Stimulated activated CD8-positive, alpha-beta memory T cell treated with anti-CD3 and anti-CD28 coated beads, Interleukin-7, amount 100 ng/mL, for 48 hours (primary cell): ENCODE data around the gene DPEP1.

Source experiments
- DNase-seq, 2 donors: peaks; one replicate each; pipeline ENCODE4 v3.0.0-alpha.2; 2020; ENCODE audit warnings: low read depth in 1 of 2; ENCODE audit errors: extremely low read depth in 1 of 2

Gene DPEP1

DNA sequence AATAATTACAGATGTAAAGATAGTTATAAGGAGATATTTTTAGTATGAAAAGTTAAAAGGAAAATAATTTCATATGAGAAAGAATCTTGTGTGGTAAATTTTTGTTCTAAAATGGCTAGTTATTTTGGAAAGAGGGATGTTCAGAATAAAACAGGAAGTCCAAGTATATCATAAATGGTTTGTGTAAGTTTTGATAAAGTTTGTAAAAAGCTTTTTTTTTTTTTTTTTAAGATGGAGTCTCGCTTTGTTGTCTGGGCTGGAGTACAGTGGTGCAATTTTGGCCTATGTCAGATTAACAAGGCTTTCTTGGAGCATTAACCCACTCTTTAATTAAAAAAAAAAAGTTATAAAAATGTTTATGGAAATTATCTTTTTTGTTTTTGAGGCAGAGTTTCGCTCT lies 64.8 kb downstream of the DPEP1 start:
- no peak for DNase-seq

GRCh38 chr16:89685916-89686315 lies 72.5 kb downstream of the DPEP1 start:
- DNase-seq, result no peak

DNA sequence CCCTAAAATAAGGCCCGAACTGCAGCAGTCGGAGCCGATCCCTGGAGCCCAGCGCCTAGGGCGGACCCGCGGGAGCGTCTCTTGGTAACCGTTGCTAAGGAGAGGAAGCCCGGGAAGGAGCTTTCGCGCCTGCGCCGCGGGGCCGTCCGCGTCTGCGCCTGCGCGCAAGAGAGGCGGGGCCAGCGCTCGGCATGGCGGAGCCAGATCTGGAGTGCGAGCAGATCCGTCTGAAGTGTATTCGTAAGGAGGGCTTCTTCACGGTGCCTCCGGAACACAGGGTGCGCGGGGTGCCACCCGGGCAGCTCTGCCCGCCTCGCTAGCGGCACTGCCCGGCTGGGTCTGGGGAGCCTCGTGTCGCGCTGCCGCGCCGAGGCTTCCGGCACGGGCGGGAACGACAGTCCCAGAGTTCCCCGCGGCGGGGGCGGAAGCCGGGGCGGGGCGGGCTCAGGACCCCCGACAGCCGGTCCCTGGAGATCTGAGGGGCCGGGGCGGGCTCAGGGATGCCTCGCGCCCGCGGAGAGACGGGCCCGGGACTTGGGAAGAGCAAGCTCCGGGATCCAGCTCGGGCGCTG lies 73.2 kb downstream of the DPEP1 start, which contains the start of gene CDK10:
Gene CDK10, plus strand, starts transcription at position 170 of the 572 bp plus-strand sequence. Its CDS starts 22 bp downstream, at position 192.
- peak; percentile 73 to 83 for DNase-seq

DNA sequence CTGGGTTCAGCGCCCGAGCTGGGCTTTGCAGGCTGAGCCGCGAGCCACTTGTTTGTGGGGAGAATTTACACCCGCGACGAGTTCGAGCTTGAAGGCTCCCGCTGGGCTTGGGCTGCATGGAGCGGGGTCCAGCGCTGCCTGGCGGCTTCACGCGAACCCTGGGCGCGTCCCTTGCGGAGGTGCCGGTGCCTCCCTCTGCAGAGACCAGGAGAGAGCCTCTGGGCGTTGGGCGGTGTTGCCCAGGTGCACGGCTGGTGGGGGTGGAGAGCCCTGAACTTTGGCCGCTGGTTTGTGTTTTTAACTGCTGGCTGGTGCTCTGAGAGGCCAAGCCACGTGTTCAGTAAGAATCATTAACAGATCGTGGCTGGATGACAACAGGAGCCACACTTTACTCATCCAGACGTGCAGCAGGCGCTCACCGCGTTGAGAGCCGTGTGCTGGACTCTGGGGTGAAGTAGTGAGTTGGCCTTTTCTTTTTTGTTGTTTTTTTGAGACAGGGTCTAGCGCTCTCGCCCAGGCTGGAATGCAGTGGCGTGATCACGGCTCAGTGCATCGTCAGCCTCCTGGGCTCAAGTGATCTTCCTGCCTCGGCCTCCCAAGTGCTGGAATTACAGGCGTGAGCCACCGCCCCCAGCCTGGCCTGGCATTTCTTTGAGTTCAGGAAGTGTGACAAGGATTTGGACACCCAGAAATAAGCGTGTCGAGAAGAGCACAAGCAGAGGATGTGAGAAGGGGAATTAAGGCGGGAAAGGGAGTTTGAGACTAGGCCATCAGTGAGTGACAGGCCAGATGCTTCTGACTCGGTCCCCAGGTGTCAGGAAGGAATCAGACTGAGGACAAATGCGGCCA lies 73.9 kb downstream of the DPEP1 start:
- DNase-seq, result no peak
